Measurements from ENCODE around the gene FGD3. TPM values are rescaled to one million over a fixed set of nuclear protein-coding genes. Genes with fewer than 3 reads are reported as not detected.
A peak's percentile ranks its signal among the peaks of the same experiment; 100 is the strongest.
"Not testable (repeated sequence)": the region's sequence is repeated elsewhere in the genome, so short reads cannot be mapped to it uniquely, and the experiment has no call there.

Gene FGD3, protein sequence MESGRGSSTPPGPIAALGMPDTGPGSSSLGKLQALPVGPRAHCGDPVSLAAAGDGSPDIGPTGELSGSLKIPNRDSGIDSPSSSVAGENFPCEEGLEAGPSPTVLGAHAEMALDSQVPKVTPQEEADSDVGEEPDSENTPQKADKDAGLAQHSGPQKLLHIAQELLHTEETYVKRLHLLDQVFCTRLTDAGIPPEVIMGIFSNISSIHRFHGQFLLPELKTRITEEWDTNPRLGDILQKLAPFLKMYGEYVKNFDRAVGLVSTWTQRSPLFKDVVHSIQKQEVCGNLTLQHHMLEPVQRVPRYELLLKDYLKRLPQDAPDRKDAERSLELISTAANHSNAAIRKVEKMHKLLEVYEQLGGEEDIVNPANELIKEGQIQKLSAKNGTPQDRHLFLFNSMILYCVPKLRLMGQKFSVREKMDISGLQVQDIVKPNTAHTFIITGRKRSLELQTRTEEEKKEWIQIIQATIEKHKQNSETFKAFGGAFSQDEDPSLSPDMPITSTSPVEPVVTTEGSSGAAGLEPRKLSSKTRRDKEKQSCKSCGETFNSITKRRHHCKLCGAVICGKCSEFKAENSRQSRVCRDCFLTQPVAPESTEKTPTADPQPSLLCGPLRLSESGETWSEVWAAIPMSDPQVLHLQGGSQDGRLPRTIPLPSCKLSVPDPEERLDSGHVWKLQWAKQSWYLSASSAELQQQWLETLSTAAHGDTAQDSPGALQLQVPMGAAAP
- total RNA-seq: 10 to 100 TPM; 14.0 to 45.1 (median 22.3) TPM

DNA sequence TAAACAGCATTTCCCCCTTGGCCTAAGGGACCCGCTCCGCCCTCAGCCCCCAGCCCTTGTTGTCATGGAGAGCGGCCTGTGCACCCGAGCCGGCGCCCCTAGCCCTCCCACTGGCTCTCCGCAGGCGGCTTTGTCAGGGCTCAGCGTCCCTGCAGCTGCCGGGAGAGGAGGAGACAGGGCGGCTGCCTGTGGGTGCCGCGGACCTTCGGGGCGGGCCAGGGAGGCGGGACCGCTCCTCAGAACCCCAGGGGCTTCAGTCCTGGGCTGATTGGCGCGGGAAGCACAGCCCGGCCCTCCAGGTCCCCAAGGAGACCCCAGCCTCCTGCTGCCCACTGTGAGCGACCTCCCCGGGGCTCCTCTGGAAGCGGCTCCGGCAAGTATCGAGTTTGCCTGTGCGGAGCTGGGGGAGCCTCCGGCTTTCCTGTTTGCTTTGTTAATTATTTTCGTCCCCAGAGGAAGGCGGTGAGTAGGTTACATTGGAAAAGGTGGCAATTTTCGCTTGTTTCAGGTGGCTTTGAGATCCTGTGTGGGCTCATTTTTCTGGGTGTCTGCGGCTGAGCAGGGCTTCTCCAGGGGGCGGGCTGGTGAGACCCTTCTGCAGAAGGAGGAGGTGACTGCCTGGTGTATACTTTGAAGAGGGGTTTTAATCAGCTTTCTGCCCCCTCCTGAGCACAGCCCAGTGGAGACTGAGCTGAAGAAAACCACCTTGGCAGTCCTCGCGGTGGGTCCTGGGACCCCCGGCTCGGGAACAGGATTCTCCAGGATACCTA is at the start of gene FGD3:
FGD3 (plus strand) TSS at position 256 of the 770 bp plus-strand sequence. CDS start 28,734 bp downstream, outside the sequence.
- H3K27me3 ChIP-seq: peaks cover 0 to 3% (median 0%) of the 10 kb centered on the region in 4 donors
- H3K4me1 ChIP-seq: peaks cover 4 to 14% (median 10%) of the 10 kb centered on the region in 4 donors
- H3K4me3 ChIP-seq: peak within 1 kb of the TSS; percentile 12 to 62 (median 48)
- no peaks in the 10 kb centered on the region for H3K36me3 ChIP-seq
- peak; percentile 56 to 65 for ATAC-seq (ENCODE audit: low FRiP score in 2 of 2)
- TF ChIP-seq POLR2A (IDR thresholded peaks at IDR 0.05) (no peak), POLR2AphosphoS5 (IDR thresholded peaks at IDR 0.05) (no peak), EP300 (IDR thresholded peaks at IDR 0.05) (no peak)
- TF ChIP-seq, protein P1, sequence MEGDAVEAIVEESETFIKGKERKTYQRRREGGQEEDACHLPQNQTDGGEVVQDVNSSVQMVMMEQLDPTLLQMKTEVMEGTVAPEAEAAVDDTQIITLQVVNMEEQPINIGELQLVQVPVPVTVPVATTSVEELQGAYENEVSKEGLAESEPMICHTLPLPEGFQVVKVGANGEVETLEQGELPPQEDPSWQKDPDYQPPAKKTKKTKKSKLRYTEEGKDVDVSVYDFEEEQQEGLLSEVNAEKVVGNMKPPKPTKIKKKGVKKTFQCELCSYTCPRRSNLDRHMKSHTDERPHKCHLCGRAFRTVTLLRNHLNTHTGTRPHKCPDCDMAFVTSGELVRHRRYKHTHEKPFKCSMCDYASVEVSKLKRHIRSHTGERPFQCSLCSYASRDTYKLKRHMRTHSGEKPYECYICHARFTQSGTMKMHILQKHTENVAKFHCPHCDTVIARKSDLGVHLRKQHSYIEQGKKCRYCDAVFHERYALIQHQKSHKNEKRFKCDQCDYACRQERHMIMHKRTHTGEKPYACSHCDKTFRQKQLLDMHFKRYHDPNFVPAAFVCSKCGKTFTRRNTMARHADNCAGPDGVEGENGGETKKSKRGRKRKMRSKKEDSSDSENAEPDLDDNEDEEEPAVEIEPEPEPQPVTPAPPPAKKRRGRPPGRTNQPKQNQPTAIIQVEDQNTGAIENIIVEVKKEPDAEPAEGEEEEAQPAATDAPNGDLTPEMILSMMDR (IDR thresholded peaks at IDR 0.05): no peak
- H3K27ac ChIP-seq: peak within 1 kb of the TSS in 3 of 4 donors; percentile 46 to 64 (median 48)
- peak; percentile 37 to 88 for DNase-seq
- WGBS, 2 donors: 6% methylated on average over 9 to 34 of the region's 36 CpGs
- H3K9me3 ChIP-seq: no peaks in the 10 kb centered on the region

DNA sequence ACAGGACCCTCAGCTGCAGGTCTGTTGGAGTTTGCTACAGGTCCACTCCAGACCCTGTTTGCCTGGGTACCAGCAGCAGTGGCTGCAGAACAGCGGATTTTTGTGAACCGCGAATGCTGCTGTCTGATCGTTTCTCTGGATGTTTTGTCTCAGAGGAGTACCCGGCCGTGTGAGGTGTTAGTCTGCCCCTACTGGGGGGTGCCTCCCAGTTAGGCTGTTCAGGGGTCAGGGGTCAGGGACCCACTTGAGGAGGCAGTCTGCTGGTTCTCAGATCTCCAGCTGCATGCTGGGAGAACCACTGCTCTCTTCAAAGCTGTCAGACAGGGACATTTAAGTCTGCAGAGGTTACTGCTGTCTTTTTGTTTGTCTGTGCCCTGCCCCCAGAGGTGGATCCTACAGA is 42.2 kb upstream of the FGD3 start:
- H3K4me1 ChIP-seq; H3K4me3 ChIP-seq; H3K36me3 ChIP-seq; ATAC-seq (ENCODE audit: low FRiP score in 2 of 2); H3K9me3 ChIP-seq; H3K27ac ChIP-seq; H3K27me3 ChIP-seq; DNase-seq: not testable (repeated sequence)
- 55 to 61% methylated on average over 6 of the region's 6 CpGs for WGBS, 2 donors

DNA sequence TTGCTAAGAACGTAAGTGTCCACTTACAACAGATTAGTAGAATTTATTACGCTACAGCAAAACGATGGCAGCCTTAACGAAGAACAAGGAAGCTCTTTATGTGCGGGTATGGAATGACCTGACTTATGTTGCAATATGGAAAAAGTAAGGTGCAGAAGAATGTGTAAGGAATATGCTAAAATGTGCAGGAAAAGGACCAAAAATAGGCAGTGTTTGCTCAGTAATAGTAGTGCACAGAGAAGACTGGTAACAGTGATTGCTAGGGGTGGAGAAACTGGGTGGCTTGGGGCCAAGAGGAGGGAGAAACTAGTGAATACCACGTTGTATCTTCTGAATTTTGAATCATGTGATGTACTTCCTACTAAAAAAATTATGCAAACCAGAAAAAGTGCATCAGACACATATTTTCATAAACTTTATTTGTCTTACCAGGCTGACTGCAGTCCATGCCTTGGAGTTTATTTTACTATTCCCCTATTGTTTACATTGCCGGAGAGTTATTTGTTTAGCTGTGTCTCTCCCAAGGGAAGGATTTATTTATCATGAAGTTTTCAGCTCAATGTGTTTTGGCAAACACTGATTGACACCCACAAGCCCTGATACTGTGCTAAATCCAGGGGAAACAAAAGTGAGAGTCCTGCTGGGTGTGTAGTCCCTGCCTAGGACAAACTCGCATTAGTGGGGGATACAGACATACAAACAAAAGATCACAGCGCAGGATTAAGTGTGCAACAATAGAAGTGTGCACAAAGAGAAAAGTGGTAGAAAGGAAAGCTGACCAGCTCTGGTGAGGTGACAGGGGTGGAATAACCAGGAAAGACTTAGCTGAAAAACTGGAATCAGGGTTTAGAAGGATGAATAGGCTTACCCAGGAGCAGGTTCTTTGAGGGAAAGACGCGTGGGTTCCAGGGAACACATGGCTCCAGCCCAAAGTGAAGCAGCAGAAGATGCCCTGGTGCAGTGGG is 35.5 kb upstream of the FGD3 start:
- no peak for DNase-seq
- peak in 1 of 2 donors; percentile 56 for ATAC-seq (ENCODE audit: low FRiP score in 2 of 2)

DNA sequence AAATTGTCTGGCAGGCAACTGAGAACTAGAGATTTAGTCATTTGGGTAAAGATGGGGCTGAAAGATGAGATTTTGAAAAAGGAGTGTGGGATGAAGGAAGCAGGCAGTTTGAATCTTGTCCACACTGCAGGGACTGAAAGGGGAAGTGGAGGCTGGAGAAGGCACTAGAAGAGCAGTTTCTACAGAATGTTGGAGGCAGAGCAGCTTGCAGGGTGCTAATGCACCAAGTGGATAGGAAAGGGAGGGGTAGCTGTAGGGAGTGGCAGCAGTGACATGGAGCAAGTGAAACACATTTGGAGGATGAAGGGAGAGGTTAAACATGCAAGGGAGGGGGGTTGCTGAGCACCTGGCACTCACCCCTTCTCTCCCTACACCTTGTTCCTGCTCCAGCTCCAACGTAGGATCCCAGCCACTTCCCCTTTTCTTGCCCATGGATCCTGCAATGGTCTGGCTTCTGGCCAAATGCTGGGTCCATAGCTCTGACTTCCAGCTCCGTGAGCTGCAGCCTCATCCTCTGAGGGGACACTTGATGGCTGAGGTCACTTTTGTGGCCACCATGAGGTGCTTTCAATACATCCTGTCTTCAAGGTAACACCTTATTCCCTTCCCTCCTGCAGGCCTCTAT is 30.0 kb upstream of the FGD3 start:
- H3K4me3 ChIP-seq: no peak overlapping the region
- 23 to 32% methylated on average over 2 of the region's 2 CpGs for WGBS, 2 donors
- no peaks in the 10 kb centered on the region for H3K36me3 ChIP-seq
- ATAC-seq (ENCODE audit: low FRiP score in 2 of 2): peak in 1 of 2 donors; percentile 52
- H3K27me3 ChIP-seq: no peaks in the 10 kb centered on the region
- H3K27ac ChIP-seq: no peak overlapping the region
- no peak for TF ChIP-seq POLR2AphosphoS5 (IDR thresholded peaks at IDR 0.05)
- TF ChIP-seq, protein P1 (IDR thresholded peaks at IDR 0.05): no peak
- no peak for TF ChIP-seq POLR2A (IDR thresholded peaks at IDR 0.05)
- no peak for TF ChIP-seq EP300 (IDR thresholded peaks at IDR 0.05)
- H3K9me3 ChIP-seq: no peaks in the 10 kb centered on the region
- DNase-seq: no peak
- H3K4me1 ChIP-seq: peaks cover under 1 to 2% (median under 1%) of the 10 kb centered on the region in 4 donors

More for the DNA sequence above, 35.5 kb upstream of the FGD3 start:
- H3K36me3 ChIP-seq: no peaks in the 10 kb centered on the region
- peaks cover 10 to 13% (median 12%) of the 10 kb centered on the region in 4 donors for H3K4me1 ChIP-seq
- no peaks in the 10 kb centered on the region for H3K9me3 ChIP-seq
- WGBS, 2 donors: 44 to 45% methylated on average over 11 of the region's 11 CpGs
- peak overlapping the region in 1 of 4 donors; percentile 36 for H3K4me3 ChIP-seq
- H3K27me3 ChIP-seq: no peaks in the 10 kb centered on the region
- no peak overlapping the region for H3K27ac ChIP-seq
- TF ChIP-seq POLR2A (IDR thresholded peaks at IDR 0.05) (no peak), EP300 (IDR thresholded peaks at IDR 0.05) (no peak), POLR2AphosphoS5 (IDR thresholded peaks at IDR 0.05) (no peak)
- TF ChIP-seq, protein P1 (IDR thresholded peaks at IDR 0.05): no peak

Data from upper lobe of left lung (tissue), 6 donors.